ENCODE results near the gene LCLAT1.

- TF ChIP-seq CTCF (IDR thresholded peaks at IDR 0.05), result no peak
- TF ChIP-seq POLR2A (IDR thresholded peaks at IDR 0.05), result no peak
- TF ChIP-seq POLR2AphosphoS5 (IDR thresholded peaks at IDR 0.05), result no peak
Measured at GRCh38 chr2:30446602-30447148, 371 bp upstream of the LCLAT1 start.

Measured in prostate gland (tissue), 2 donors.